ENCODE measurements around the gene VGF.

GRCh38 chr7:101116898-101117297 is 48.5 kb downstream of the VGF start:
- no peak for TF ChIP-seq CTCF (conservative IDR thresholded peaks at IDR 0.05; ENCODE audit: low read depth, low read length)
- no peak for TF ChIP-seq EZH2 (IDR thresholded peaks at IDR 0.05; ENCODE audit: borderline replicate concordance, low read depth, low read length, poor library complexity, severe bottlenecking)

All from A673 (cell line).